Prostate gland (tissue), 2 donors: ENCODE results near the gene TBC1D2.

Experiments used
- CTCF ChIP-seq, 4 experiments: fragments of 200-600 bp in 2 of 4; fragments of 450-650 bp in 2 of 4; sonication (generic) in 2 of 4; IDR thresholded peaks; 1 replicate in 3 of 4; 2 replicates in 1 of 4; pipeline ENCODE4 v1.5.1; 2016 to 2019; ENCODE audit warnings: antibody characterized with exemption in 4 of 4, mild to moderate bottlenecking in 2 of 4, moderate library complexity in 2 of 4
- POLR2A ChIP-seq: fragments of 450-650 bp; IDR thresholded peaks from one replicate; pipeline ENCODE4 v1.6.1; 2016; ENCODE audit warnings: antibody characterized with exemption, mild to moderate bottlenecking
- POLR2AphosphoS5 ChIP-seq: sonication (generic); formaldehyde crosslinking; IDR thresholded peaks from one replicate; pipeline ENCODE4 v1.6.1; 2017; ENCODE audit warnings: antibody characterized with exemption

GRCh38 chr9:98242426-98242825 is 13.0 kb downstream of the TBC1D2 start:
- TF ChIP-seq CTCF (IDR thresholded peaks at IDR 0.05) (no peak), POLR2A (no peak), POLR2AphosphoS5 (no peak)
